ENCODE data around the gene HPCA.

Gene HPCA

DNA sequence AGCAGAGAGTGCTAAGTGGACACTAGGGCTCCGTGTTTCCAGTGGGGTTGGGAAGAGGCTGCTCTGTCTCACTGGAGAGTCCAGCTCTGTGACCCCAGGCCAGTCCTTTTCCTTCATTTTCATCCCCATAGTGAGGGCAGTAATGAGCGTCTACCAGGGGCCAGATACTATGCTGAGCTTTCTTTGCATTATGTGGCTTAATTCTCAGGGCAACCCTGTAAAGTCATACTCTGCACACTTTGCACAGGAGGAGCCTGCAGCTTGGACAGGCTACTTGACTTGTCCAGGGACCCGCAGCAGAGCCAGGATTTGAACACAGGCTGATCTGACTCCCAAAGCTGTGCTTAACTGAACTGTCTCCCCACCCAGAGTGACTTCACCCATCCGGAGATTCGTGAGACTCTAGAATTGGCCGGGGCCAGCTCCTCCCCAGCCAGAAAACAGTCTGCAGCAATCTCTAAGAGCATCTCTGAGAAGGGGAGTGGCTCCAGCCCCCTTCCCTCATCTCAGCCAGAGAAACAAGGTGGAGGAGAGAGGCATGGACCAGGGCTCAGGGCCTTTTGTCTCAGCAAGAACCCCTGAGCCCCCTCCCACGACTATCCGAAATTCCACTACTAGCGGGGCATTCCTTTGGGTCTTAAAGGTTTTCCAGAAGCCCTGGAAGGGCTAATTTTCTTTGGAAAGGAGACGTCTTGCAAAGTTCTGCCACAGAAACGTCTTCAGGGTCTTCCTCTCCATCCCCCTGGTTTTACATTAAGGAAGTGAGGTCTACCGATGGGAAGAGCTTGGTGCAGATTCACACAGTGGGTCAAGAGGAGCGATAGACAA lies 14.7 kb upstream of the HPCA start:
- no peak for DNase-seq (ENCODE audit: low read depth, low spot score)

DNA sequence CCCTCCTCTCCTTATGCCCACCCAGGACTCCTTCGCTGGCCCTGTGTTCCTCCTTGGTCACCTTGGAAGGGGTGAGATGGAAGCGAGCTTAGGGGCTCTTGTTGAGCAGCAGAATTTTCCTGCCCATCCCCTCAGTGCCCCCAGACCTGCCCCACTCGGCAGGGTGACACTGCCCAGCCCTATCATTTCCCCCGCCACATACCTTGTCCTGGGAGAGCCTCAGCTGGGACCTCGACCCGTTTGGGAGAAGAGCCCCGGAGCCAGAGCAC lies 14.2 kb upstream of the HPCA start:
- DNase-seq (ENCODE audit: low read depth, low spot score): no peak

DNA sequence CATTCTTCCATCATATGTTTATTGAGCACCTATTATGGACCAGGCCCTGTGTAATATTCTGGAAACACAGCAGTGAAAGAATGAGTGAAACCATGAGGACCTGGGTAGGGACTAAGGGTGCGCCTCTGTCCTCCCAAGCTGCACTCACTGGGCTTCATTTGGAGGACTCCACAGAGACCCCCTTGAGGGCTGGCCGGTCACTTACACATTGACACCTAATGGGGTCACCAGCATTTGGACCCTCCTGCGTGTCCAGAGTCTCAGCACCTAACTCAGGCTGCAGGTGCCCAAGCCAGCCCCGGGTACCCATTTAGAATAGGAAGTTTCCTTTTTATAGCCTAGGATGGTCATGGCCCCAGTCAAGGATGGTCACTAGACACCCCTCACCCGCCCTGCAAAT lies 12.8 kb upstream of the HPCA start:
- no peak for DNase-seq (ENCODE audit: low read depth, low spot score)

GRCh38 chr1:32874860-32875752 lies 11.2 kb upstream of the HPCA start:
- DNase-seq (ENCODE audit: low read depth, low spot score): no peak

DNA sequence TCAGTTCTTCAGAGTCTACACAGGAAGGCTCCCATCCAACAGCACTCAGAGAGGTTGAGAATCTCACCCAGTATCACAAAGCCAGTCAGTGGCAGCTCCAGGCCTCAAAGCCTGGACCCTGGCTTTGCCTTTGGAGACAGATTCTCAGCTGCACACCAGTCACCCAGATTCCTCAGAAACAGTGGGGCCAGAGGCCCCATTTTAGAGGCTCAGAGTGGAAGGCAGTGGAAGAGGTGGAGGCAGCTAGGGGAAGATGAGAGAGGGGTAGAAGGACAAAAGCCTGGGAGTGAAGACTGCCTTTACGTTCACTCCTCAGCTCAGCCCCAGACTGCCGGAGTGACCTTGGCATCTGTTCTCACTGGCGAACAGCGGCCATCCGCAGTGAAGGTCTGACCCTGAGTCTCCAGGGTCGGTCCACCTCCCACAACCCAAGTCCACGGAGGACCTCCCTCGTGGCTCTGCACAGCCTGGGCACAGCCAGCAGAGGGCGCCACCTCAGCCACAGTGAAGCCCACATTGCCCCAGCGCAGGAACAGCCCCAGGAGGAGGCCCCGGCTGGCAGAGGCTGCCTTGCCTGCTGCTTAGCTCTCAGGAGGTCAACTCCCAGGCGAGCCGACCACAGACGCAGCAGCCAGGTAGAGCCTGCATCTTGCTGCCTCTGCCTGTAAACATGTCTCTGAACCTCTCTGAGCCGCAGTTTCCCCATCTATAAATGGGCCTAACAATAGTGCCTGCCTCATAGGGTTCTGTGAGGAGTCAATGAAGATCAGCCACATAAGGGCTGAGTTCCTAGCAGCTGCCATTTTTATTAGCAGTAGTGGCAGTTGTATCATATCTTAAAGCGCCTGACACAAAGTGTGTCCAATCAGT lies 9.7 kb upstream of the HPCA start:
- DNase-seq (ENCODE audit: low read depth, low spot score): peak; percentile 67

DNA sequence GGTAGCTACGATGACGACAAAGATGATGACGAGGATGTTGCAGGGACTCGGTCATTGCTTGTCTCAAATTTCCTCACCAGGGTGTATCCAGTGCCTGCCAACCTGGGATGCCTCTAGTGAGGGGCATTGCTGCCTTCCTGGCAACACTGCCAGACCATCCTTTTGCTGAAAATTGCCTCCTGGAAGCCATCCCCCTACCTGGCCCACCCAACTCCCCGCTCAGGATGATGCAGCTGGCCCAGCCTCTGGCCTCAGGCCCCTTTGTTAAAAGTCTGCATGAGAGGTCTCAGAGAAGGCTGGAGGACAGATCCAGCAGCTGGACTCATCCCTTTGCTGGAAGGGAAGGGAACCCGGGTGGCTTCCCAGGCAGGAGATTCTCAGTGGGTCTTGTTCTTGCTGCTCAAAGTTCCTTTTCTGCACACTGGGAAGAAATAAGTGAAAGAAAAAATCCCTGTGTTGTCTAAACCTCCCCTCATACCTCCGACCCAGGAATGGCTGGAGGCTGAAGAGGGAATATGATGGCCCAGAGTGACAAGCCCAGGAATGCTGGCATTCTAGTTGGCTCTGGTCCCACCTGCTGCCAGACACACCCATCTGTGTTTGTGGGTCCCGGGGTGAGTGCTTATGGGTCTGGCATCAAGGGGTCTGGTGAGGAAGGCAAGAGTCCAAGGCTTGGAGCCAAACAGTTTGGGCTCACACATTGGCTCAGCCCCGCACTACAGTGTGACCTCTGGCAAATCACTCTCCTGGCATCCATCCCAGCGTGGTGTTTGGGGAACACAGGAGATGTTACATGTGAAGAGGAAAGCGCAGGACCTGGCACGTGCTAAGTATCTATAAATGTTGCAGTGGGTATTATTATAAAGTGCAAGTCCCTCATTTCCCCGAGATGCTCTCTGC lies 8.8 kb upstream of the HPCA start:
- DNase-seq (ENCODE audit: low read depth, low spot score): no peak

- DNase-seq (ENCODE audit: low read depth, low spot score): no peak
These were observed 8.1 kb upstream of the HPCA start for GRCh38 chr1:32878183-32878582.

GRCh38 chr1:32878637-32879041 lies 7.7 kb upstream of the HPCA start:
- DNase-seq (ENCODE audit: low read depth, low spot score): no peak

GRCh38 chr1:32881291-32881690 lies 5.0 kb upstream of the HPCA start:
- no peak for DNase-seq (ENCODE audit: low read depth, low spot score)

DNA sequence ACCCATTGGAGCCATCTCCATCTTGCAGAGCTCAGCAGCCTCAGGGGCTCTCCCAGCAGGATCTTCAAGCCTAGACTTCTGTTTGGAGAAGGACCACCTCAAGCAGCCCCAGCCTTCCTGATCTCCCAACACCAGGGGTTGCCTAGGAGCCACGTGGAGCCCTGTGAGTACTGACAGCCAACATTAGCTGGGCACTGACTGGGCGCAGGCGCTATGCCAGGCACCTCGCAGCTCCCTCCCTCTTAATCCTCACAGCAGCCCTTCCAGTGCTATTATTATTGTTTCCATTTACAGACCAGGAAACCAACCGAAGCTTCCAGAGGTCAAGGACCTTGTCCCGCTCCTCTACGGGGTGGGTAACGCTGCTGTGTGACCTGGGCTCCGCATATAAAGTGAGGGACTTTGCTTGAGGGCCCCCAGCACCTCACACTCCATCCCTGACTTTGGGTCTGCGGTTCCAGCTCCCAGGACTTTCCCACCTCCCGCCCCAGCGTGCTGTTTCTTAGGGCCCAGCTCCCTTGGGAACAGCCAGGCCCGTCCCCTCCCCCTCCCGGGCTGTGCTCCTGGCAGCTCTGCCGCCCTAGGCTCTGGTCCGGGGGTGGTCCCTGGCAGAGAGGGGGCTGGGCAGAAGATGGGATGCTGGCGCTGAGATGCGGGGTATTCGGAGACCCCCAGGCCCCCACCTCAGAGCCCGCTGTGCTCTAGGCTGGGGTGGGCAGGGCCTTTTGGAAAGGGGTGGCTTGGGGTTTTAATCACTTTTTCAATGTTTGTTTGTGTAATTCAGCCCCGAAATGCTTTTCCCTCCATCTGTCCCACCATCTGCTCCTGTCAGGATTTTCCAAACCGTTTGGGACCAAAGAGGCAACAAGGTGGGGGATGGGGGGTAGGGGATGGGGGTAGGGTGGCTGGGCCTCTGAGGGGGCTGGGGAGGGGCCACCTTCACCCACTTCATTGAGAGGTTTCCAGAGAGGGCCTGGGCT lies 4.1 kb upstream of the HPCA start:
- DNase-seq (ENCODE audit: low read depth, low spot score): no peak

DNA sequence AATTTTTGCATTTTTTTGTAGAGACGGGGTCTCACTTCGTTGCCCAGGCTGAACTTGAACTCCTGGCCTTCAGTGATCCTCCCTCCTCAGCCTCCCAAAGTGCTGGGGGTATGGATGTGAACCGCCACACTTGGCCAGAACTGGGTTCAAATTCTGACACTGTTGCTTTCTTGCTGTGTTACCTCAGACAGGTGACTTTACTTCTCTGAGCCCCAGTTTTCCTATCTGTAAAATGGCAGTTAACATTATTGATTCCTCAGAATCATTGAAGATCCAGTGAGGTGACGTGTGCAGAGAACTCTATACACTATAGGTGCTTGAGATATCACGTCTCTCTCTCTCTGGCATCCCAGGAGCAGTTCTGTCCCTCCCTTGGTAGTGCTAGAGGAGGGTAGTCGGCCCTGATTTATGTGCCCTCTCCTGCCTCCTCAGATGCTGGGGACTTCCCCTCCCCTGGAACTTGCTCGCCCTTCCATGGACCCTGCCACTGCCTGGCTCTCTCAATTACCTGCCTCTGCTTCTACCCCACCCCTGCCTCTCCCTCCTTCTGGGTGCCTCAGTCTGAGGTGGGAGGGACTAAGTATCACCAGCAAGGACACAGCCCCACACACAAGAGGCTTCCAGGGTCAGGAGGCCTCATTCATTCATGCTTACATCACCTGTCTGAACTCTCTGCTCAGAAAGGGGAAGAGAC lies 2.8 kb upstream of the HPCA start:
- no peak for DNase-seq (ENCODE audit: low read depth, low spot score)

- no peak for DNase-seq (ENCODE audit: low read depth, low spot score)
These were observed 2.3 kb upstream of the HPCA start for GRCh38 chr1:32884032-32884372.

DNA sequence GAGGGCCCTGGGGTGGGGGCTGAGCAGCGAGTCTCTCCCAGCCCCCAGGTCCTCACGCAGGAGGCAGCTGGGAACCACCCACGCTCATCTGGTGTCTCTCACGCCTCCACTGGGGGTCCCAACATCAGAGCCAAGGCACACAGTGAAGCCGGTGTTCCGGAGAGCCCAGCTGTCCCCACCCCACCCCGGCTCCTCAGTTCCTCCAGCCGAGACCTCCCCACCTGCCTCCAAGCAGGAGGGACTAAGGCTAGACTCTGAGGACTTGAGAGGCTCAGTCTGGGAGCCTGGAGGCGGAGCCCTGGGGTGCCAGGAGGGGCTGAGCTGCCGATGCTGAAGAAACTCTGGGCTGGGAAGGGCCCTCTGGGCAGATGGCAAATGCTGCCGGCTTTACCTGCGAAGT lies 1.6 kb upstream of the HPCA start:
- DNase-seq (ENCODE audit: low read depth, low spot score): no peak

- no peak for DNase-seq (ENCODE audit: low read depth, low spot score)
These were observed 651 bp upstream of the HPCA start for GRCh38 chr1:32885676-32886003.

- DNase-seq (ENCODE audit: low read depth, low spot score): no peak
These were observed 630 bp downstream of the HPCA start for GRCh38 chr1:32886828-32887414.

GRCh38 chr1:32887623-32888022 lies 1.3 kb downstream of the HPCA start:
- DNase-seq (ENCODE audit: low read depth, low spot score): no peak

DNA sequence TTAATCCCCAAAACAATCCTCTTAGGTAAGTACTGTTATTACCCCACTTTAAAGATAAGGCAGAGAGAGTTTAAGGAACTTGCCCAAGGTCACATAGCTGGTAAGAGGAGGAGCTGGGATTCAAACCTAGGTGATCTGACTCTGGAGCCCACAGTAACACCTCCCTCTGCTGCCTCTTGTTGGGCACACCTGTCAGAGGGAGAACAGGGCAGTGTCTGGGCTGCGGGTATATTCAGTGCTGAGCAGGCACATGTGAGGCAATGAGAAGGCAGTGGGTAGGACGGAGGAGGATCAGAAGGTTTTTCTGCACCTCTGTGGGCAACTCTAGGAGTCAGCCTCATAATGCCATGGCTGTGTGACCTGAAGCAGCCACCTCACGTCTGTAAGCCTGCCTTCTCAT lies 1.8 kb downstream of the HPCA start:
- no peak for DNase-seq (ENCODE audit: low read depth, low spot score)

DNA sequence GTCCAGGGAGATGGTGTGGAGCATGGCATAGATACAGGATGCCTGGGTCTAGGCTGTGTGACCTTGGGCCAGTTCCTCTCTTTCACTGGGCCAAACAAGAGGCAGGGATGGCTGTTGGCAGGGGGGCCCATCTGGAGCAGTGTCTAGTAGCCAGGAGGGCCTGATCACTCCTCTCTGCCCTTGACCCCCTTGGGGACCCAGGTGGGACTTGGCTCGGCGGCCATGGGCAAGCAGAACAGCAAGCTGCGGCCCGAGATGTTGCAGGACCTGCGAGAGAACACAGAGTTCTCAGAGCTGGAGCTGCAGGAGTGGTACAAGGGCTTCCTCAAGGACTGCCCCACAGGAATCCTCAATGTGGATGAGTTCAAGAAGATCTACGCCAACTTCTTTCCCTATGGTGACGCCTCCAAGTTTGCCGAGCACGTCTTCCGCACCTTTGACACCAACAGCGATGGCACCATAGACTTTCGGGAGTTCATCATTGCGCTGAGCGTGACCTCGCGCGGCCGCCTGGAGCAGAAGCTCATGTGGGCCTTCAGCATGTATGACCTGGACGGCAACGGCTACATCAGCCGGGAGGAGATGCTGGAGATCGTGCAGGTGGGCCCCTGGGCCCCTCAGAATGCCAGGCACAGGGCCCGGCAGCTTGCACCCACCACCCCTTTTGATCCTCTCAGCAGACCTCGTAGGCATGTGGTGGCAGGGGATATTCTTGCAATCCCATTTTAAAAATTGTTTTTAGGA lies 2.6 kb downstream of the HPCA start:
- DNase-seq (ENCODE audit: low read depth, low spot score): no peak

Measured in astrocyte of the hippocampus (primary cell).